Stimulated activated CD4-positive, alpha-beta T cell treated with anti-CD3 and anti-CD28 coated beads, Interleukin-1b, Interleukin-23, amount 100 ng/mL, for 24 hours (primary cell): ENCODE measurements around the gene JAML.

ENCODE experiments used
- DNase-seq, 4 experiments: peaks; one replicate each; pipeline ENCODE4 v3.0.0-alpha.2; 2020; ENCODE audit warnings: low read depth in 4 of 4, low spot score in 1 of 4

Gene JAML, protein sequence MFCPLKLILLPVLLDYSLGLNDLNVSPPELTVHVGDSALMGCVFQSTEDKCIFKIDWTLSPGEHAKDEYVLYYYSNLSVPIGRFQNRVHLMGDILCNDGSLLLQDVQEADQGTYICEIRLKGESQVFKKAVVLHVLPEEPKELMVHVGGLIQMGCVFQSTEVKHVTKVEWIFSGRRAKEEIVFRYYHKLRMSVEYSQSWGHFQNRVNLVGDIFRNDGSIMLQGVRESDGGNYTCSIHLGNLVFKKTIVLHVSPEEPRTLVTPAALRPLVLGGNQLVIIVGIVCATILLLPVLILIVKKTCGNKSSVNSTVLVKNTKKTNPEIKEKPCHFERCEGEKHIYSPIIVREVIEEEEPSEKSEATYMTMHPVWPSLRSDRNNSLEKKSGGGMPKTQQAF

DNA sequence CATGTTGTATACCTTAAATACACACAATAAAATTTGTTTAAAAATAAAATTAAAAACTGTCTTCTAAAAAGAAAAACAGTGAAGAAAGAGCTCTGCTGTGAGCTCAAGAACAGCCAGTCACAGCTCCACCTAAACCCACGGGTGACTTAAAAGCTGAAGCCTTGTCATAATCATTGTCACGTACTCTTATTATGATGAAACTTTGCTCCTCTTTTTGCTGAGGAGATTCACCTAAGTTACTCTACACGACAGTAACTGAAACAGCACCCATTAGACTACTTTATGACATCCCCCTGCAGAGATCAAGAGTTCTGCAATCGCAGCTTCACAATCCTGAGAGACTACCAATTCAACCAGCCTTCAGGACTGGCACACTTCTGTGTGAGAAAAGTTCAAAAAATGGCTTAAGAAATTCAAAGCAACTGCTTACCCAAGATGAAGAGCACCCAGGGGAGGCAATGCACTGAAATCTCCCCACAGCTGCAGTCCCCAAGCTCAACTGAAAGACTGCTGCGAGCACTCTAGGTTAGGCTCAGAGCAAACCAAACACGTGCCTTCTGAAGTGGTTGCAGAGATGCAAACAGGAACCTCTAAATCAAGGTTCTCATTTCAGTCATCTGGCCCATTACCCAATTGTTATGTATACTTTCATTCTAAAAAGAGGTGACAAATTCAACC lies at the start of gene JAML:
Gene JAML, minus strand, starts transcription at position 501 of the 678 bp plus-strand sequence. CDS start 10,145 bp downstream, outside the sequence.
- no peak for DNase-seq

DNA sequence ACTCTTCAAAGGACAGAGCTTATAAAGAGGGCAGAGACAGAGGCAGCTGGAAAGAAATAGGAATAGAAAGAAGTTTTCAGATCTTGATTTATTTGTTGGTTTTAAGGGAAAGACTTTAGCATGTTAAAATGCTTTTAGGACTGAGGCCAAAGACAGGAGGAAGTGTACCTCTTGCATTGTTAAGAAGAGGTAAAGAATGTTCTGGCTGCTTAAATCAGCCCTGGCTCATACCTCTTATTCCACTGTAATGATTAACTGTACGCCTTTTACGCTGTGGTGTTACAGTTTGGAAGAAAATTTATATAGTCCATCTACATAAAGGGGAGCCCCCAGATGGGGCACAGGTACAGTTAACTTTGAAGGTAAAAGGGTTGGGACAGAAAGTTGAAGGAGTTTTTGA lies 49.4 kb upstream of the JAML start:
- DNase-seq: no peak

DNA sequence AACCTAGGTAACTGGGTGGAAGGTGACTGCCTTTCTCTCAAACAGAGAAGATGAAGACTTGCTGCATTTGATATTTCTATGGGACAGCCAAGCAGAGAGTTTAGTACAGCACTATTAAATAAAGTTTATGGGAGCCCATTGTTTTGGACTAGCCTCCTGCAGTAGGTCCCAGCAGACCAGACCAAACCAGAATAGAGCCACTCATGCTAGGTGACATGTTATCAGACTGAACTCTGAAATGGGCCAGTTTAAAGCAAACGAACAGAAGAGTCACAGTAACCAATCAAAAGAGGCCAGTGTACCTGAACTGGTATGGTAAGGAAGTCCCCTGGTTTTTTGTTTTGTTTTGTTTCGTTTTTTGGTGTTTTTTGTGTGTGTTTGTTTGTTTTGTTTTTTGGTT lies 47.2 kb upstream of the JAML start:
- DNase-seq: no peak

DNA sequence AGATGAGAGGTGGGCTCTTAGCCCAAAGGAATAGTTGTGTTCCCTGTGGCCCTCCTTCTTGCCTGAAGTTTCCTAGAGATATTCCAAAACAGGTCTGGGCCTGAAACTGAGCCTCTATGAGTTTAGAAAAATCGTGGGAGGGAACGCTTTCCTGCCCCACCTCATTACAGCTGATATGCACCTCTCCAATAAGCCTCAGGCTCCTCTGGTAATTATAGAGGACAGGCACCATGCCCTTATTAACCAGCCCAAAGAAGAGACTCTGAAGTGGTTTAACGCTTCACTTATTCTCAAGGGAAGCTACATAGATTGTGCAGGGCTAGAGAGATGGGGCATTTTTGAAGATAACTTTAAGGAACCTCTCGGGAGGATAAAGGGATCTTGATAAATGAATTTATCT lies 42.7 kb upstream of the JAML start:
- DNase-seq: no peak

DNA sequence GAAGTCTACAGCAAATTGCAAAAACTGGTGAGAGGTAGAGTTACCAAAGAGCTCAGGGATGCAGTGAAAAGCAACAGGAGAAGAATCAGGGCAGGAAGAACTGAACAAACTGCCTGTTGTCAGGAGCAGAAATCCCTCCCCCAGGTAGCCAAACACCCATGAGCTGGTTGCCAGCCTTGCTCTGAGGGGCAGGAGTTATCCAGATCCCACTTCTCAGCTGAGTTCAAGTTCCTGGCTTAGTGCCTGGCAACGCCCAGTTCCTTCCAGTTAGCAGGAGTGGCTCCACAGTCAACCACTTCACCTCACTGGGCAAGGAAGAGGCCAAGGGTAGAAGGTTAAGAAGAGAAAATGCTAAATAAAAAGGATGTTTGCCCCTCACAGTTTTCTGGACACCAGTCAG lies 41.1 kb upstream of the JAML start:
- DNase-seq: no peak

DNA sequence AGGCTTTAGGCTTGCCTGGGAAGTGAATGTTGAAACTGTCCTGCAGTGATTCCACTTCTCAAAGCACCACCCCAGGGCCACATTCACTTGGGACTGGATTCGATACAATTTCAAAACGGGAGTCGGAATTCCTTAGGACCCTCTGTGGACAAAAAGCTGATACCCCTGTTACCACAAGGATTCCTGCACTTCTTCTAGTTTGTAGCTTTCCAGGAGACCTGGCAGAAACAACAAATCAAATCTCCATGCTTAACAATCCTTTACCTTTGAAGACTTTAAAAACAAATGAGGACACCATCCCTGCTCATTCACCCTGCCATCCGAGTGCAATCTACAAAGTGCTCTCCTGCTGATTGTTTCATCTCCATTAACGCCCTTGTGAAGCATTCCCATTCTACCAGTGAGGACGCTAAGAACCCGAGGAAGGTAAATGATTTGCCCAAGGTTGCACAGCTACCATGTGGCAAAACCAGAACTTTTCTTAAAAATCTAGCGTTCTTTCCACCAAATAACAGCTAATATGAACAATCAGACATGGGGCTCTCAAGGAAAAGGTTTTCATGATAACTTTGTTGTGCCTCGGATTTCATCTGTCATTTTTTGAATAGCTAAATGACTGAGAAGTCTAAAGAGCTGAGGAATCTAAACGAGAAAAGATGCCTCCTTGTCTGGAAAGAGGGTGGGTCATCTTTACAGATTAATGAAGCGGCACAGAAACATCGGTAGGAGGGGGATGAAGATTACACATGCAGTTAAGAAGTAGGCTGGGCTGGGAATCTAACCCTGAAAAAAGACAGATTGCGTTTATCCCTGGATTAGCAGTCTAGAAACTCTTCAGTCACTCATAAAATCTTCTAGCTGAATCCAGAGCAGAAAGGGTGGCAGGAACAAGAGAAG lies 40.0 kb upstream of the JAML start:
- no peak for DNase-seq

DNA sequence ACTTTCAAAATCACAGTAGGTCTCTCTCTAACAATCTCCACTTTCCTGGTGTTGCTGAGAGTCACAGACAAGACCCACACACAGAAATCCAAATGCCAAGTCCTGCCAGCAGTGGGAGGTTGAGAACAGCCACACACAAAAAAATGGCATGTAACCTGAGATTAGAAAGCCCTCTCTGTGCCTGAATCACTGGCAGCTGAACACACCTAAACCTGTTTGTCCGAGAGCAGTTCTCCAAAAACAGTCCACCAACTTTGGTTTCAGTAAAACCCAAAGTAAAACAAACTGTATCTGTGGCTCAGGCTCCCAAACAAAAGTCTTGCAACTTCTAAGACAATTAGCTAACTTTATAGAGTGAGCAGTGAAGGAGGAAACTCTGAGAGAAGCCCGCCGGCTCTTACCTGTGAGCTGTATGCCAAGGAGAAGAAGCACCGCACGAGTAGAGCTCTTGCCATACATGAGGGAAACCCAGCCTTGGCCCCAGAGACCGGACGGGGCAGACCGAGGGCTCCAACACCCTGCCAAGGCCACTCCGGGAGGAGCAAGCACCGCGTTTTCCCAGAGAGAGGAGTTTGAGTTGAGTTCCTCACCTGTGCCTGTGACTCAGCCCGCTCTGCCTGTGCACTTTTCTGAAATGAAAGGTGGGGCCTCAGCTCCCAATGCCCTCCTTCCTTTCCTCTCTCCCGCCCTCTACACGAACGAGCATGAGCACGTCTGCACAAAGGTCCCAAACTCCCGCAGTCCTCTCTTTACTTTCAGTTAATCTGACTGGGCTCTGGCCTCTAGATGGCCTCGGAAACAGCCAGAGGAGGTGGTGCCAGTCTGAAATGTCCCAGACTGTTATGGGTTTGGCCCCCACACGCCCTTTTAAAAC lies 39.1 kb upstream of the JAML start, which contains the start of gene MPZL2:
Gene MPZL2, minus strand, starts transcription at position 603 of the 874 bp plus-strand sequence. Its CDS starts 144 bp downstream, at position 459.
- no peak for DNase-seq

DNA sequence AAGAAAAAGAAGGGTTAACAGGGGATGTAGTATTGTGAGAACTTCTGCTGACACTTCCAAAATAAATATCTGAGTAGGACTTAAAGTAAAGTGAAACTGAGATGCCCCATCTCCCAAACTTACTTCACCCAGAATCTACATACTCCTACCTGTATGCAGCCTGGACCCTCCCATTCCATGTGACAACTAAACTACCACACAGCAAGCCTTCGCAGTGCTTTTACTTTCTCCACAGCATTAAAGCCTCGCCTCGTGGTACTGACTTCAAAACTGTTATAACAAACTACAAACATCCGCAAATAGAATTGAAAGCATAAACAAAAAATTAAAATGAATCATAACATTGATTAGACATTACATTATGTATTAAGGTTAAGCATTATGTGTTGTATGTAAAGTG lies 38.3 kb upstream of the JAML start:
- DNase-seq: no peak

DNA sequence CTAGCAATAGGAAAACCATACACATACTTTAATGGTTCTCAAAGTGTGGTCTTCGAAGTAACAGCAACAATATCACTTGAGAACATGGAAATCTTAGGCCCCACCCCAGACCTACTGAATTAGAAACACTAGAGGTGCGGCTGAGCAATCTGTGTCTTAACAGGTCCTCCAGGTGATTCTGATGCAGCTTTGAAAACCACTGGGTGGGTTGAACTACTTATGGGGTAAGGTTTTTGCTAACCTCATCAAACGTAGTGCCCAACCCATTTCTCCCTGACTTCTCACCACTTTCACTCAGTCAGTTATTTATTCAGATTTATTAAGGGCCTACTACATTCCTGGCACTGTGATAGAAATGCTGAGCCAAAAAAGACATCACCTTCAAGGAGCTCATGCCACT lies 35.5 kb upstream of the JAML start:
- DNase-seq: no peak

DNA sequence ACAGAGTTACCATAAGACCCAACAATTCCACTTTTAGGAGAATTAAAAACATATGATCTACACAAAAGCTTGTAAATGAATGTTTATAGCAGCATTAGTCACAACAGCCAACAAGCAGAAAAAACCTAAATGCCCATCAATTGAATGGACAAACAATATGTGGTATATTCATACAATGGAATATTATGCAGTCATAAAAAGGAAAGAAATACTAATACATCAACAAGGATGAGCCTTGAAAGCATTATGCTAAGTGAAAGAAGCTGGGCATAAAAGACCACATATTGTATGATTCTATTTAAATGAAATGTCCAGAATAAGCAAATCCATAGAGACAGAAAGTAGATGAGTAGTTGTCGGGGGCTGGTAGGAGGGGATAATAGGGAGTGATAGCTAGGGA lies 34.3 kb upstream of the JAML start:
- no peak for DNase-seq

DNA sequence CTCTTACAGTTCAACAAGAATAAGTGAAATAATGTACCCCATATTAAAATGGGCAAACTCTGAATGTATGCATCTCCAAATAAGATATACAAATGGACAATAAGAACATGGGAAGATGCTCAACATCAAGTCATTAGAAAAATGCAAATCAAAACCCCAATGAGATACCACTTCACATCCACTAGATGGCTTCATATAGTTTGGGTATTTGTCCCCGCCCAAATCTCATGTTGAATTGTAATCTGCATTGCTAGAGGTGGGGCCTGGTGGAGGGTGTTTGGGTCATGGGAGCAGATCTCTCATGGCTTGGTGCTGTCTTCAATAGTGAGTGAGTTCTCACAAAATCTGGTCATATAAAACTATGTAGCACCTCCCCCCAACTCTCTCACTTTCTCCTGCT lies 33.6 kb upstream of the JAML start:
- no peak for DNase-seq

DNA sequence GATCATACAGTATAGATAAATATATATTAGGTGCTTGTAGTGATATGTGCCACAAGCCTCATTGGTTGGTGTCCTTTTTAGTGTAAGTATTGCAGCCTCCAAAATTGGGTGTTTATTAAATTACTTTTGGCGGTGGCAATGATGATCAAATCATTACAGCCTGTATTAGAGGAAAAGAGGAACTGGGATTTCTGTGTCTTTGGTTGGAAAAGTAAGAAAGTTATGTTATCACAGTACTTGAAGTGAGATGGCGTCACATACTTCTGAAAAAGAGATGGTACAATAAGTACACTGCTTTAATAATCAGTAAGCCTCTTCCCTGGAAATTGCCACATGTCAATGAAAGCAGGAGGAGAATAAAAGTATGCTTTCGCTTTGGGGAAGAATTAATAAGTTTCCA lies 27.9 kb upstream of the JAML start:
- DNase-seq: no peak

DNA sequence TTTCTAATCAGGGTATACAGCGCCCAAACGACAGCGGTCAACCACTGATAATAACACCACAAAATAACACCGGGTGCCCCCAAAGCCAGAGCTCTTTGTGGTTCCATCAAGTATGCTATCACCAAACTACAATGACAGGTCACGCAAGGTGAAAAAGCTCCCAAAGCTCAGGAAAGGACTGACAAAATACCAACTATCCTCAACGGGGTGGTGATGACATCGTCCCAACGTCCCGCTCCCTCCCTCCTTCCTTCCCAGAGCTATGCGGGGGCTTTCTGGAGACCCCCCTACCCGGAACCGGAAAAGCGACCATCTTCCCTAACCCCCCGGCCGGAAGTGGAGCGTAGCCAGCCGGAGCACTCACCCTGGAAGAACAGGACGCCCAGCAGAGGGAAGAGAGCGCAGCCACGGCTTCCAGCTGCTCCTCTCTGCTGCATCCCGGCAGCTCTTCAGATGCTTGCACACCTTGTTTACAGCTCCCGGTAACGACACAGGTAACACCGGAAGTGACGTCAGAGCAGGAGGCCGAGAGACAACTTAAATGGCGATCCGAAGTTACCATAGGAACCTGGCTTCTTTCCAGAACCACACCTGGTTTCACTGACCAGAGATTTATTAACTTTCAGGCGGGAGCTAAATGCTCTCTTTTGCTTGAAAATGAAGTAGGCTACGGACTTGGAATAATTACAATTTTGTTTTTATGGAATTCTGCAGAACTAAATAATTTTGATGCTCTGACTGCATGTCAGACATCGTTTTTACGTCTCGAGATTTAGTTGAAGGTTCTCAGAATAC lies 27.2 kb upstream of the JAML start, which contains the start of gene MPZL3:
Gene MPZL3, minus strand, starts transcription at position 508 of the 795 bp plus-strand sequence. Its CDS starts 71 bp downstream, at position 437.
- DNase-seq: peak; percentile 66 to 82 (median 69)

DNA sequence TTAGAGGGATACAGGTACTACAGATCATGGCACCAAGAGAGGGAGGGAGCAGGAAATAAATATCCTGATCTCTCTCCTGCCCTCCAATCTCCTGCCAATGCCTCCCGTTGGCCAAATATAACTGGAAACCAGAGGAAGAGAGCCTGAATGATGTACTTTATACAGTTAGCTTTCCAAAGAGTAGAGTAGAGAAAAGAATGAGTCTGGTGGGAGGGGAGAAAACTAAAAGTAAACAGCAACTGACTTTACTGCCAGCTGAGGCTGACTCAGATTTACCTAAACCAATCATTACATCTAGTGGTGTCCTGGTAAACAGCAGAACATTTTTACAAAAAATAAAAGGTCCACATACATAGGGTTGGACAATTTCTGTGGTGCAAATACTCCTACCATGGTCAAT lies 22.2 kb upstream of the JAML start:
- DNase-seq: no peak

DNA sequence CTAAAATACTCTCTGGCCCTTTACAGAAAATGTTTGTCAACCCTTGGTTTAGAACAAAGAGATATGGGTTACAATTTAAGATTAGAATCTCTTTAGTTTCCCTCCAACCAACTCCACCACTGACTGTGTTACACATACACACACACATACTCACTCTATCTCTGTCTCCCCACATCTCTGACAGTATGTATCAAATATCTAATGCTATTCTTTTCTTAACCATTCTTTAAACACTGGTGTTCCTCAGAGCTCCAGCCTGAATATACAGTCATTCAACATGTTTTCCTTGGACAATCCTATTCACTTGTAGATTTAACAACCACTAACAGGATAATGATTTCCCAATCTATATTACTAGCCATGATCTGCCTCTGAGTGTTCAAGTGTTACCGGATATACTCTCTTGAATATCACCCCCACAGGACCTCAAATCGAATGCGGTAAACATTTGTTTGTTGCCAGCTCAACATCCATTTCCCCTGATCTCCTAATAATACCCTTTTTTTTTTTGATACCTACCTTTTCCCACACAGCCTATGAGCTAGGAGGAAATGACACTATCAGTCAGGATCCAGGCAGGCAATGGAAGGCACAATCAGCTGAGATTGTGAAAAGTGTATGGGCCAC lies 21.2 kb upstream of the JAML start:
- DNase-seq: no peak

DNA sequence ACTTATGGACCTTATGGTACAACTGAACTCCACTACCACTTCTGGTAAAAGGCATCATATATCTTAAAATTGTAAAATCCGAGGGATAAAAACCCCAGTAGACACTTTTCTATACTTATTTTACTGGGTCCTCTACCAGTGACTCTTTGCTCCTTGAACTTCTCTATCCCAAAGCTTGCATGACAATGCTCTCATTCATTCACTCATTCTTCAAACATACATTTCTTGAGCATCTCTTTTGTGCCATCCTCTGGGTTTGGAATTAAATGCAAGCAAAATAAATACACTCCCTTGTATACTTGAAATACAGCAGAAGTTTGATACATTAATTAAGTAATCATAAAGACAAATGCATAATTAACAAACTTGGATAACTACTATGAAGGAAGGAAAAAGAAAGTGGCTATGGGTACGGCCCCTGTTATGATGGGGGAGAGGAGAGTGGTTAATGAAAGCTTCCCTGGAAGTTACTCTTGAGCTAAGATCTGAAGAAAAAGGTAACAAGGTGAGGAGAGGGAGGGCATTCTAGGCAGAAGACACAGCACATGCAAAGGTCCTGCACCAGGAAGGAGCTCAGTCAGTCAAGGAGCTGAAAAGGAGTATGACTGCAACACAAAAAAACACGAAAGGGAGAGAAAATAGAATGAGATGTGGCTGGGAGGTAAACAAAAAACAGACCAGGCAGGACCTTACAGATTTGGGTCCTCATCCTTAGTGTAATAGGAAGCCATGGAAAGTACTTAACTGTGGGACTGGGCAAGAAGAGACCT lies 19.4 kb upstream of the JAML start:
- DNase-seq: no peak

DNA sequence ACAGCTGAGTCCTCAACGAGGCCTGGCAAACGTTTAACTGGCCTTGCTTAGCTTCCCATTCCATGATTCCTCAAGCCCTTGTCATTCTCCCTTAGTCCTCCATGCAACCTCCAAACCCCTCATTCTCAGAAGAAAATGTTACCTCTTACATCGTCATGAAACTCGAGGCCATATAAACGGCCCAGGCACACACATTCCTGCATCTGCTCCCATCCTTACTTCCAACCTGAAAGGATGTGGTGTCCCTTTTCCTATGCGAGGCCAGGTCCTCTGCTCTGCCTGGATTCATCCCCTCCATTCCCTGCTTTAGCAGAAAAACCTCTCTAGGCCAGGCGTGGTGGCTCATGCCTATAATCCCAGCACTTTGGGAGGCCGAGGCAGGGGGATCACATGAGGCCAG lies 18.4 kb upstream of the JAML start:
- no peak for DNase-seq

DNA sequence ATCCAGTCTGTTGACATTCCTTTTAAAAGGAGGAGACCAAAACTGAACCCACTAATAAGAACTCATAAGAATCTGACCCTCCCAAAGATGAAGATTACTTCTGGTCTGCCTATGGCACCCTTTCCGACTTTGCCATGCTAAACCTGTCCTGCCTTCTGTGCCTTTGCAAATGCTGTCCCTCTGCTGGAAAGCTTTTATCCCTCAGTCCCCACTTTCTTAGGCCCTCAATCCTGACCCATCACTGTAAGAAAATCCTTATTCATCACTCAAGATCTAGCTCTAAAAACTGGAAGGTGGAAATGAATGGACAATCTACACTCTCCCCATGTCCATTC lies 16.9 kb upstream of the JAML start:
- no peak for DNase-seq
